Vein endothelial cell (primary cell): ENCODE results near the gene LPP. TPM values are rescaled to one million over a fixed set of nuclear protein-coding genes. Genes with fewer than 3 reads are reported as not detected.

Source experiments
- small RNA-seq: library from RNA; depleted of rRNA; stranded (forward); fragments of <200 nt; gene quantifications from one replicate; pipeline ENCODE3, GENCODE V24; 2012
- total RNA-seq: library from RNA; depleted of rRNA; stranded (reverse); fragments of >200 nt; gene quantifications from 2 replicates; pipeline ENCODE4 v1.2.3, GENCODE V29; 2012

Gene LPP
- 67.3 and 74.5 TPM in 2 replicates for total RNA-seq

DNA sequence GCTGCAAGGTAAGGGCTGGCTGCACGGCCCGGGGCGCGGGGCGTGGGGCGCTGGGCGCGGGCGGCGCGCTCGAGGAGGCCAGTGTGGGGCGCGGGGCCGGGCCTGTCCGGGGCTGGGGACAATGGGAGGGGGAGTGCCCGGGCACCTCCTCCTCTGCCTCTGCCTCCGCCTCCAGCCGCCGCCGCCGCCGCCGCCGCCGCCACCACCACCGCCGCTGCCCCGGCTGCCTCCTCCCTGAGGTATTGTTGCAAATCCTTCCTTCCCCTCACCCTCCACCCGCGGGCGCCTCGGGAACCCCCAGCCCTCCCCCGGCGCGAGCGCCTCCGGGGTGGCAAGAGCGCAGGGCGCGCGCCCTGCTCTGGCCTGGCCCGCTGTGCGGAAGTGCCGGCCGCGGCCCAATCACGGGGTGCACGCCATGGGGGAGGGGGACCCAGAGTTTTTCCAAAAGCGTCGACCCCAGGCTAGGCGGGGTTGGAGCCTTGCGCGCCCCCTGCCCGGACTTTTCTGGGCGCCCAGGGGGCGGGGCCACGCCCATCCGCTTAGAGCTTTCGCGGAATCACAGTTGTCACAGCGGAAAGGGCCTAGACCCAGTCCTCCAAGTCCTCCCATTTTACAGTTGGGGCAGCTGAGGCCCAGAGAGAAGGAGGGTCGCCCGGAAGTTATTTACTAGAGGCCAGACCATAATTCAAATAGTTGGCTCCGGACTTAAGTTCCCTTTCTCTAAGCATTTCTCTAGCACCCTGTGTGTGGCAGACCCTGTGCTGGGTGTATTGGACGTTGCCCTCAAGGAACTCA, at the start of gene LPP:
Gene LPP, plus strand, starts transcription at position 144 of the 795 bp plus-strand sequence. CDS start 251,964 bp downstream, outside the sequence.

Small RNA genes lying within 50 kb of the gene (small RNA-seq; reads per million reads assigned to genes)
- 2,035 reads per million, percentile 100 among the genes with 10 or more reads in this experiment for gene MIR28
